Loucy (cell line): Measurements from ENCODE around the gene ADAMTS12.

Source experiments
- CTCF ChIP-seq: fragments of 200-600 bp; sonication (generic); conservative IDR thresholded peaks from 2 replicates; pipeline ENCODE4 v1.5.1; 2014; ENCODE audit warnings: mild to moderate bottlenecking, antibody characterized with exemption, low read length
- EZH2phosphoT487 ChIP-seq: fragments of 200-600 bp; IDR thresholded peaks from 2 replicates; pipeline ENCODE4 v1.6.1; 2018; ENCODE audit warnings: antibody characterized with exemption, mild to moderate bottlenecking, moderate library complexity, borderline replicate concordance

GRCh38 chr5:33827885-33828284 is 63.9 kb downstream of the ADAMTS12 start:
- no peak for TF ChIP-seq CTCF
- no peak for TF ChIP-seq EZH2phosphoT487
